GM15510 (cell line): Measurements from ENCODE around the gene PALLD.

ENCODE experiments used
- POLR2A ChIP-seq: IDR thresholded peaks from 3 replicates; pipeline ENCODE4 v1.6.1; 2011; ENCODE audit warnings: borderline replicate concordance; ENCODE audit not compliant: insufficient read length; ENCODE audit errors: extremely low read depth

The PALLD gene

GRCh38 chr4:168643111-168643795 lies 146.4 kb downstream of the PALLD start:
- TF ChIP-seq POLR2A = no peak

GRCh38 chr4:168643796-168644159 lies 146.9 kb downstream of the PALLD start:
- no peak for TF ChIP-seq POLR2A

- TF ChIP-seq POLR2A = no peak
These were observed 149.3 kb downstream of the PALLD start for GRCh38 chr4:168646001-168646768.

DNA sequence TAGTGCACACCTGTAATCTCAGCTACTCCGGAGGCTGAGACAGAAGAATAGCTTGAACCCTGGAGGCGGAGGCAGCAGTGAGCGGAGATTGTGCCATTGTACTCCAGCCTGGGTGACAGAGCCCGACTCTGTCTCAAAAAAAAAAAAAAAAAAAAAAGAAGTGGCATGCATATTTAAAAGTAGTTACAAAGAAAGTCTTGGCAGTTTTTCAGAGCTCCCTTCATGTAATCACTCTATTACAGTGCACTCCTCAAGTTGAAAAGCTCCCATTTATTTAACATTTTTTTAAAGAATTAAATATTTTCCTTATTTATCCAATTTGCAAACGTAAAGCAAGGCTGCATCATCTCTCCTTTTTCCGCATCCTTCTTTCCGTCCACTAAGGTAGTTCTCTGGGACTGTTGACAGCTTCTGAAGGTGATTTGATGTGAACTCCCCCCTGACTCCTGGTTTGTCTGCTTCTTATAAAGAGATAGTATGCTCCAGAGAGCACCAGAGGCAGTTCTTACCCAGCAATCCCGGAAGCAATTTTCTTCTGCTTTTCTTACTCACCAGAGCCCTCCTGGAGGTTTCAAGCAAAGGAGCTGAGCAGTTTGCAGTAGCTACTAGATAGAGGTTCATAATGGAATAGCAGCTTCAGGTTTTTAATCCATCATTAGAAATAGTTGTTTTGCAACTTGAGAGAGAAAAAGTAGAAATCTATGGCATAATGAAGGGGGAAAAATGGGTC lies 151.0 kb downstream of the PALLD start:
- no peak for TF ChIP-seq POLR2A

- no peak for TF ChIP-seq POLR2A
These were observed 151.6 kb downstream of the PALLD start for GRCh38 chr4:168648494-168648893.

DNA sequence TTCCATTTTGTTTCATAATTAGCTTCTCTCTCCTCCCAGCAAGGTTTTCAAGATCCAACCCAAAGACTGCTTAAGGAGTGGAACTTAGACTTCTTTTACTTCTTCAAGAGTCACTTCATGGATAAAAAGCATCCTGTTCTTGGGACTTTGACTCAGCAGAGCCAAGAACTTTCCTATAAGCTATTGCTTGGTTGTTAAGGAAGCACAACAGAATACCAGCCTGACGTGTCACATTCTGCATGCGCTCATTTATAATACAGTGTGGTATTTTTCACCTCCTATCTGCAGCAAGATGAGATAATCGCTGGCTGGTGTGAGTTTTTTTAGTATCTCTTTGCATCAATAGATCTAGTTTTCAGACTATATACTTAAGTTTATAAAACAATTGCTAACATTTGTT lies 152.1 kb downstream of the PALLD start:
- no peak for TF ChIP-seq POLR2A

GRCh38 chr4:168651374-168651773 lies 154.5 kb downstream of the PALLD start:
- TF ChIP-seq POLR2A = no peak

- no peak for TF ChIP-seq POLR2A
These were observed 155.0 kb downstream of the PALLD start for GRCh38 chr4:168651864-168652263.

DNA sequence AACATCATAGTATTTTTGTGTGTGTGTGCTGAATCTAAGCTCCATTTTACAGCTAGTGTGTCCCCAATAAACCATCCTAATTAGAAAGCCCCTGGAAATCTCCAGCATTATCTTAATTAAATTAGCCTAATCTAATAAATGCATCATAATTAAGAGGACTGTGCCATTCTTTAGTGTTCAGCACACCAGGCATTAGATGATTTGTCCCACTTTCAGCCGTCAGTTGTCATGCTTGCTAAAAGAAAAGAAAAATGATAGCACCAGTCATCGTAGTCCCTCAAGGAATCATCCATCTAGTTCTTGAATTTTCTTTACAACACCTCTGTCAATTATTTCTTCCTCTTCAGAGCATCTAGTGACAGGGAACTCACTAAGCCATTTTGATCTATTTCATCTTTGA lies 155.9 kb downstream of the PALLD start:
- TF ChIP-seq POLR2A = no peak

- TF ChIP-seq POLR2A = no peak
These were observed 157.4 kb downstream of the PALLD start for GRCh38 chr4:168654104-168654847.

DNA sequence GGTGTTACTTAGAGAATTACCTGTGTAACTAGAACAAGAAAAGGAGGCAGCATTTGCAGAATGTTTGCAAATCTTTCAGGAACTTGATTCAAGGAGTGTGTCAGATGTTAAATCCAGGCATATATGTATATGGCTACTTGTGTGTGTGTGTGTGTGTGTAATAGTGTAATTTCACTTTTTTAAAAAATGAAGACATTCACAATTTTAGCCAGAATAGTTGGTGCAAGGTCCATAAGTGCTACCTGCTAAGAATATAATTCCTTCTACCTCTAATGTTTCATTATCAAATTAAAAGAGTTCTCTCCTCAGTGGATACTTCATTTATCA lies 158.0 kb downstream of the PALLD start:
- TF ChIP-seq POLR2A = no peak

GRCh38 chr4:168655182-168655581 lies 158.3 kb downstream of the PALLD start:
- no peak for TF ChIP-seq POLR2A

DNA sequence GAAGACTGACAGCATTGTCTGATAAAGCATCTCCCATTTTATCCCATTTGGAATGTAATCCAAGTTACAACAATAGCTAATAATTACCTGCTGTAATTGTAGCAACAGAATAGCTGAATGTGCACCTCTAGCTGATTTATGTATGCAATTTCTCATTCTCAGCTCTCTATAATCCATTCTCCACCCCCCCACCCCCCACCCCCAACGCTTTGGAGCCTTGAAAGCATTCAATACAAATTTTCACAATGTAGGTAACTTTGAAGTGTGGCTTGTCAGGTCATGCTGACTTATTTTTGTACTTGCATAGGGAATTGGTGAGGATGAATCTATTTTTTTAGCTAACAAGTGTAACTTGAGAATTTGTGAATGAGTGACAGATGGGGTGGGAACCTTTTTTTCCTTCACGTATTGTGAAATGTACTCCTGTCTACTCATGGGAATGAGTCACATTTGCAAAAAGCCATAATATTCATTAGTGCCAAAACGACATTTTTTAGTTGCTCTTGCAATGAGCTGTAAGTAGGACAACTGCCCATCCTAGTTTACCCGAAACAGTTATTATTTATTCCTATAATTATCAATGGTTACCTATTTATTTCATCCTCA lies 159.3 kb downstream of the PALLD start:
- no peak for TF ChIP-seq POLR2A

DNA sequence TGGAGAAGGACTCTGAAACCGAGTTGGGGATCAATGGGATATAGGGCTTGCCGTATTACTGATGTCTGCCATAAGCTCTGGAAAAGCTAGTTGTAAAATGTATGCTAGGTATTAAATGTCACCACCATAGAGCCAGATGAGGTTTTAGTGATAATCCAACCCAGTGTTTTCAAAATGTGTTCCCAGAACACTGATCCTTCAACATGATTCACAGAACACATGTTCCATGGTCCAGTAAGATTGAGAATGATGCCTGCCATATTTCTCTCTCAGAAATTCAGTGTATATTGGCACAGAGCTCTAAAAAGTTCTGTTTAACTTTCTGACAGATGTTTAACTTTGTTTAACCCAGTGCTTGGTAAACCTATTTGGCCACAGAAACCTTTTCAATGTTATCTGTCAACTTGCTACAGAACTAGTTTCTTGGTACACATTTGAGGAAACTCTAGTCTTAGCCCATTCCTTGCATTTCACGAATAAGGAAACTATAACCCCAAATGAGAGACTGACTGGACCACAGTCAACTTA lies 160.2 kb downstream of the PALLD start:
- TF ChIP-seq POLR2A = no peak
